ENCODE measurements around the gene CLEC16A.

CLEC16A gene

GRCh38 chr16:11046382-11046931 lies 102.1 kb downstream of the CLEC16A start:
- no peak for ATAC-seq (replicated peaks)
- peaks cover 36% of the 10 kb centered on the region for H3K36me3 Mint-ChIP-seq (ENCODE audit: insufficient read depth)
- no peaks in the 10 kb centered on the region for H3K27me3 Mint-ChIP-seq
- no peaks in the 10 kb centered on the region for H3K9me3 Mint-ChIP-seq
- no peak overlapping the region for H3K4me3 Mint-ChIP-seq
- no peak overlapping the region for H3K27ac Mint-ChIP-seq
- no peak for DNase-seq
- peaks cover 2 to 10% of the 10 kb centered on the region in 2 donors for H3K4me1 Mint-ChIP-seq (ENCODE audit: low read depth in 2 of 2)

DNA sequence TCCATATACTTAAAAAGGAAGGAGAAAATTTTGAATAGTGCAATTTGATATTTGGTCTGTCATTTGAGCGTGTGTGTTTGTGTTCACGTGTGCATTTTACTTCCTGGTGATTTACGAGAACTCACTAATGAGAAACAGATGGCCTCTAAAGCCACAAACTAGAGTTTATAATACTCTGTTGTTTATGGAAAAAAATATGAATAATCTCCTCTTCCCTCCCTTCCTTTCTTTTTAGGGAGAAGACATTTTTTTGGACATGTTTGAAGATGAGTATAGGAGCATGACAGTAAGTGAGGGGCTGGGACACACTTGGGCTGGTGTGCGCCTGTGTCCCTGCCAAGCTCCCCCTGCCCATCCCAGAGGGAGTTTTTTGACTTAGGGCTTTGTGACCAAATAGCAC lies 102.7 kb downstream of the CLEC16A start:
- Mint-ChIP-seq H3K36me3 (ENCODE audit: insufficient read depth) (peaks cover 33% of the 10 kb centered on the region), H3K4me3 (no peak overlapping the region), H3K27me3 (no peaks in the 10 kb centered on the region), H3K4me1 (ENCODE audit: low read depth in 2 of 2) (peaks cover 8 to 16% of the 10 kb centered on the region in 2 donors), H3K27ac (no peak overlapping the region), H3K9me3 (no peaks in the 10 kb centered on the region)
- no peak for ATAC-seq (replicated peaks)
- DNase-seq: no peak

GRCh38 chr16:11047939-11048800 lies 103.8 kb downstream of the CLEC16A start:
- Mint-ChIP-seq H3K27ac (no peak overlapping the region), H3K4me3 (no peak overlapping the region), H3K27me3 (no peaks in the 10 kb centered on the region), H3K36me3 (ENCODE audit: insufficient read depth) (peaks cover 35% of the 10 kb centered on the region), H3K9me3 (no peaks in the 10 kb centered on the region), H3K4me1 (ENCODE audit: low read depth in 2 of 2) (peaks cover 19 to 27% of the 10 kb centered on the region in 2 donors)
- no peak for ATAC-seq (replicated peaks)
- DNase-seq: no peak

DNA sequence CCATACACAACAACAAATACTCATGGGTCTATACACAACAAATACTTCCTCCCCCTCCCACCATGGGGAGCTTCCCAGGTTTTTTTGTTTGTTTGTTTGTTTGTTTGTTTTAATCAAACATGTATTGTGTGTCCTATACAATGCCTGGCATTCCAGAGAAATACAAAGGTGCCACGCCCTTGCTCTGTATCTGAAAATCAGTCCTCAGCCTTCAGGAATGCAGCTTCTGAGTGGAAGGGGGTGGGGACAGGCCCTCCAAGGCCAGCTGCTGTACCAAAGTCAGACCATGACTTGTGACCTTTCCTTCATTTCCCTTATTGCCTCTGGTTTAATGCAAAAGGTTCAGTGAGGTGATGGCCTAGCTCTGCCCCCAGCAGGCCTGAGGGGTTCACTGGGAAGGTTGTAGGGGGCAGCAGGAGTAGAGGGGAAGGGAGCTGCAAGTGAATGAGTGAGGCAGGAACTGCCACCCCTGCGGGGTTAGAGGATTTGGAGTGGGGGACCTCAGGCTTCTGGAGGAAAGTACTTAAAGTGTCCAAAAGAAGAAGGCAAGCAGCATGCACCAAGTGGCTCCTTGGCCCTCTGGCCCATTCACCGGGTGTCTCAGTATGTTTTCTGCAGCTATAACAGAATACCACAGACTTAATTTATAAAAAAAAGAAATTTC lies 105.2 kb downstream of the CLEC16A start:
- no peak overlapping the region for H3K27ac Mint-ChIP-seq
- no peak for ATAC-seq (replicated peaks)
- no peaks in the 10 kb centered on the region for H3K9me3 Mint-ChIP-seq
- DNase-seq: no peak
- H3K4me3 Mint-ChIP-seq: no peak overlapping the region
- H3K4me1 Mint-ChIP-seq (ENCODE audit: low read depth in 2 of 2): peaks cover 19 to 28% of the 10 kb centered on the region in 2 donors
- H3K27me3 Mint-ChIP-seq: no peaks in the 10 kb centered on the region
- H3K36me3 Mint-ChIP-seq (ENCODE audit: insufficient read depth): peaks cover 24% of the 10 kb centered on the region

DNA sequence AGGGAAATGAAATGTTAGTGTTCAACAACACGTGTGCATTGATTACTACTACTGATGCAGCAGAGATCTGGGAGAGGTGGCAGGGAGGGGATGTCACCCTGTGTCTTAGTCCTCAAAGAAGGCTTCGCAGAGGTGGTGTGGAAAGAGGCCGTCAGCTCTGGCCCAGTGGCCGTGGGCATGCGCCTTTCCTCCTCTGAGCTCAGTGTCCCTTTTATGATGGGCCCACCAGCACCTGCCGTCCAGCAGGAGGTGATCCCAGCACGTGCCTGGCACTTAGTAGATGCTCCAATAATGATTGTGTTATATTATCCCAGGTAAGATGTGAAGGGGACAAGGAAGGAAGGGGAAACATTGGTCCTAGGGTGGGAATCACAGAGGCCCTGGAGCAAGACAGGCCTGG lies 106.2 kb downstream of the CLEC16A start:
- Mint-ChIP-seq H3K4me3 (no peak overlapping the region), H3K36me3 (ENCODE audit: insufficient read depth) (peaks cover 17% of the 10 kb centered on the region), H3K27me3 (no peaks in the 10 kb centered on the region), H3K4me1 (ENCODE audit: low read depth in 2 of 2) (peaks cover 19 to 32% of the 10 kb centered on the region in 2 donors), H3K9me3 (no peaks in the 10 kb centered on the region), H3K27ac (peak overlapping the region; percentile 90)
- no peak for ATAC-seq (replicated peaks)
- no peak for DNase-seq

GRCh38 chr16:11050944-11051343 lies 106.6 kb downstream of the CLEC16A start:
- Mint-ChIP-seq H3K4me3 (no peak overlapping the region), H3K4me1 (ENCODE audit: low read depth in 2 of 2) (peaks cover 21 to 34% of the 10 kb centered on the region in 2 donors), H3K27me3 (no peaks in the 10 kb centered on the region), H3K27ac (peak overlapping the region; percentile 90), H3K36me3 (ENCODE audit: insufficient read depth) (peaks cover 20% of the 10 kb centered on the region), H3K9me3 (no peaks in the 10 kb centered on the region)
- no peak for DNase-seq
- ATAC-seq (replicated peaks): no peak

DNA sequence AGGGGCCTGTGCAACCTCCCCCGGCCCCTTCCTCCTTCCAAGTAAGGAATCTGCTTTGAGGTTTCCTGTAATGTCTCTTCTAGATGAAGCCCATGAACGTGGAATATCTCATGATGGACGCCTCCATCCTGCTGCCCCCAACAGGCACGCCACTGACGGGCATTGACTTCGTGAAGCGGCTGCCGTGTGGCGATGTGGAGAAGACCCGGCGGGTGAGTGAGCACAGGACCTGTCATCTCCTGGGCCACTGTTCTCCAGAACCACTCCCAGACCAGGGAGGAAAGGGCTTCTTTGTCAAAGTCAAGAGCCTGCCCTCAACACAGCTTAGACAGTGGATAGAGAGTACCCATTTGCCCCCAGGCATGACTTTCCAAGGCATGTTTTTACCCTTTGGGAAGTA lies 107.1 kb downstream of the CLEC16A start:
- no peak for ATAC-seq (replicated peaks)
- Mint-ChIP-seq H3K4me3 (peak overlapping the region; percentile 66 to 67), H3K4me1 (ENCODE audit: low read depth in 2 of 2) (peaks cover 25 to 36% of the 10 kb centered on the region in 2 donors), H3K36me3 (ENCODE audit: insufficient read depth) (peaks cover 20% of the 10 kb centered on the region), H3K27me3 (no peaks in the 10 kb centered on the region), H3K27ac (peak overlapping the region; percentile 90), H3K9me3 (no peaks in the 10 kb centered on the region)
- no peak for DNase-seq

GRCh38 chr16:11051879-11052808 lies 107.8 kb downstream of the CLEC16A start:
- H3K9me3 Mint-ChIP-seq: no peaks in the 10 kb centered on the region
- ATAC-seq (replicated peaks): peak; percentile 79
- peak overlapping the region; percentile 66 to 67 for H3K4me3 Mint-ChIP-seq
- peaks cover 29 to 39% of the 10 kb centered on the region in 2 donors for H3K4me1 Mint-ChIP-seq (ENCODE audit: low read depth in 2 of 2)
- peak overlapping the region; percentile 90 for H3K27ac Mint-ChIP-seq
- no peaks in the 10 kb centered on the region for H3K27me3 Mint-ChIP-seq
- peaks cover 13% of the 10 kb centered on the region for H3K36me3 Mint-ChIP-seq (ENCODE audit: insufficient read depth)
- peak in 2 of 3 experiments; percentile 6 to 7 for DNase-seq

- no peak overlapping the region for H3K4me3 Mint-ChIP-seq
- H3K27ac Mint-ChIP-seq: peak overlapping the region; percentile 90
- H3K9me3 Mint-ChIP-seq: no peaks in the 10 kb centered on the region
- no peak for ATAC-seq (replicated peaks)
- H3K36me3 Mint-ChIP-seq (ENCODE audit: insufficient read depth): peaks cover 9% of the 10 kb centered on the region
- DNase-seq: no peak
- peaks cover 29 to 39% of the 10 kb centered on the region in 2 donors for H3K4me1 Mint-ChIP-seq (ENCODE audit: low read depth in 2 of 2)
- no peaks in the 10 kb centered on the region for H3K27me3 Mint-ChIP-seq
These were observed 109.6 kb downstream of the CLEC16A start for GRCh38 chr16:11053916-11054460.

- Mint-ChIP-seq H3K36me3 (ENCODE audit: insufficient read depth) (peaks cover 12% of the 10 kb centered on the region), H3K9me3 (no peaks in the 10 kb centered on the region), H3K4me3 (no peak overlapping the region), H3K27me3 (no peaks in the 10 kb centered on the region), H3K4me1 (ENCODE audit: low read depth in 2 of 2) (peaks cover 28 to 30% of the 10 kb centered on the region in 2 donors), H3K27ac (peak overlapping the region; percentile 11 to 49)
- ATAC-seq (replicated peaks): no peak
- DNase-seq: no peak
These were observed 112.0 kb downstream of the CLEC16A start for GRCh38 chr16:11056090-11056992.

DNA sequence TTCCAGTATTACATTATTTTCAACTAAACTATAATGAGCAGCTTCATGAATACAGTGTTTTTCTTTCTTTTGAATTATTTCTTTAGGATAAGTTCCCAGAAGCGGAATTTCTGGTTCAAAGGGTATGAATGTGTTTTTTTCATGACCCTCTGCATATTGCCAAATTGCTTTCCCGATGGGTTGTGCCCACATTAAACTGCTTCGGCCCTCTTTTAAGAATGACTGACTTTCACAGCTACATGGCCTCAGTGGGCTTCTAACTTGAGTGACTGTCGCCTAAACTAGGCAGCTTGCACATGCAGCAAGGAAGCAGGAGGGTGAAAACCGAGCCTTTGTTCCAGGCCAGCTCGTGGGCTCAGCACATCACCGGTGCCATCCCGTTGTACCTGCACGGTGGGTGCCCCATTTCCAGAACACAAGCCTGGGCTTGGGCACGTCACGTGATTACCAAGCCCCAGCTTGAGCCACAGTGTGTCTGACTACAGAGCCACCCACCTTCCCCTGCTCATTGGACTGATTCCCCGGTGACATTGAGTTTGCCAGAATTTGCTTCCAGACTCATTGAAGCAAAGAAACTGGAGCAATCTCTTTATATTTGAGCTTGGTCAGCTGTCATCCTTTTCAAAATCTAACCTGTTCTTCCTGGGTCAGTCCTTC lies 112.8 kb downstream of the CLEC16A start:
- Mint-ChIP-seq H3K4me3 (no peak overlapping the region), H3K36me3 (ENCODE audit: insufficient read depth) (peaks cover 10% of the 10 kb centered on the region), H3K27ac (peak overlapping the region in 1 of 2 donors; percentile 11), H3K4me1 (ENCODE audit: low read depth in 2 of 2) (peaks cover 20 to 22% of the 10 kb centered on the region in 2 donors), H3K27me3 (no peaks in the 10 kb centered on the region), H3K9me3 (no peaks in the 10 kb centered on the region)
- ATAC-seq (replicated peaks): no peak
- no peak for DNase-seq

Measured in effector memory CD8-positive, alpha-beta T cell (primary cell).